C4-2B (cell line): Measurements from ENCODE around the gene INTS15.

Experiments
- CTCF ChIP-seq: fragments of 450-650 bp; conservative IDR thresholded peaks from 2 replicates; pipeline ENCODE4 v1.5.1; 2017; ENCODE audit warnings: mild to moderate bottlenecking
- ZFX ChIP-seq: fragments of 450-650 bp; IDR thresholded peaks from 2 replicates; pipeline ENCODE4 v1.6.1; 2017

GRCh38 chr7:6618621-6619020 lies 28.8 kb downstream of the INTS15 start:
- no peak for TF ChIP-seq CTCF
- TF ChIP-seq ZFX, result no peak; the same call in 1 of the 2 replicates
